GM18507 (cell line): Measurements from ENCODE around the gene EID3.
A peak's percentile ranks its signal among the peaks of the same experiment; 100 is the strongest.
"Not testable (repeated sequence)": the region's sequence is repeated elsewhere in the genome, so short reads cannot be mapped to it uniquely, and the experiment has no call there.

Source experiments
- DNase-seq: peaks from one replicate; pipeline ENCODE4 v3.0.0; 2011; ENCODE audit warnings: low read depth; ENCODE audit not compliant: insufficient read length; ENCODE audit errors: extremely low spot score
- FAIRE-seq: peaks from 2 replicates; lab custom pipeline; 2011; peaks lifted over from hg19 to GRCh38; lab: Jason Lieb, UNC

EID3 gene

GRCh38 chr12:104286516-104287482 lies 16.7 kb upstream of the EID3 start:
- FAIRE-seq (peak; percentile 95), DNase-seq (peak; percentile 74)

DNA sequence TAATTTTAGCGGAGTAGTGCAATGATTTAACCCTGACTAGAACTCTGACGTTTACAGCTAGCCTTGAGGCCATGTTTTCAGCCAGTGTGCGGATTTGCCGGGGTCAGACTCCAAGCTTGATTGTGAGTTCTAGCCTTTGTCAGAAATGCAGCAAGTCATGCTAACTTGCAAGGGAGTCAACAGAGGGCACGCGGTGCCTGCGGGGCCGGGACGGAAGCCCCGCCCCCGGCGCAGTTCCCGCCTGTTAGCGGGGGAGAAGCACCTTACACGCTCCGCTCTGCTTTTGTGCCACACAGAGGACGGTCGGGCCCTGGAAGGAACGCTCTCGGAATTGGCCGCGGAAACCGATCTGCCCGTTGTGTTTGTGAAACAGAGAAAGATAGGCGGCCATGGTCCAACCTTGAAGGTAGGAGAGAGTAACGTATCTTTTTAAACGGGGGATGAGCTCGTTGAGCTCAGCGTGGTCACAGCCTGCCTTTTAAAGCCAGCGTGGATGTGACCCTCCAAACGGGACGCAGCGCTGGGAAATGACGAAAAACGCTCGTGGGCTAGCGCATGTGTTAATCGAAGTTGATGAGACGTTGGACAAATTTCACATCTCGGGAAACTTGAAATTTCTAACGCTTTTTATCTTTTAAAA lies 14.8 kb upstream of the EID3 start:
- peak; percentile 75 for DNase-seq
- peak; percentile 82 for FAIRE-seq

DNA sequence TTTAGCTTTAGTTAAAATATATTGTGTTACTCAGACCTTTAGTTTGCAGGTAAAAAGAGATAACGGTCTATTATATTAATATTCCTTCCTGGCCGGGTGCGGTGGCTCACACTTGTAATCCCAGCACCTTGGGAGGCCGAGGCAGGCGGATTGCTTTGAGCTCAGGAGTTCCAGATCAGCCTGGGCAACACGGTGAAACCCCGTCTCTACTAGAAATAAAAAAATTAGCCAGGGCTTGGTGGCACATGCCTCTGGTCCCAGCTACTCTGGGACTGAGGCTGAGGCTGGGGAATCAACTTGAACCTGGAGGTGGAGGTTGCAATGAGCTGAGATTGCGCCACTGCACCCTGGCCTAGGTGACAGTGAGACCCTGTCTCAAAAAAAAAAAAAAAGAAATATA lies 13.2 kb upstream of the EID3 start:
- DNase-seq, result no peak
- no peak for FAIRE-seq

- DNase-seq (no peak), FAIRE-seq (no peak)
Measured at GRCh38 chr12:104290855-104291254, 12.7 kb upstream of the EID3 start.

- DNase-seq (no peak), FAIRE-seq (no peak)
Measured at GRCh38 chr12:104291867-104292524, 11.5 kb upstream of the EID3 start.

DNA sequence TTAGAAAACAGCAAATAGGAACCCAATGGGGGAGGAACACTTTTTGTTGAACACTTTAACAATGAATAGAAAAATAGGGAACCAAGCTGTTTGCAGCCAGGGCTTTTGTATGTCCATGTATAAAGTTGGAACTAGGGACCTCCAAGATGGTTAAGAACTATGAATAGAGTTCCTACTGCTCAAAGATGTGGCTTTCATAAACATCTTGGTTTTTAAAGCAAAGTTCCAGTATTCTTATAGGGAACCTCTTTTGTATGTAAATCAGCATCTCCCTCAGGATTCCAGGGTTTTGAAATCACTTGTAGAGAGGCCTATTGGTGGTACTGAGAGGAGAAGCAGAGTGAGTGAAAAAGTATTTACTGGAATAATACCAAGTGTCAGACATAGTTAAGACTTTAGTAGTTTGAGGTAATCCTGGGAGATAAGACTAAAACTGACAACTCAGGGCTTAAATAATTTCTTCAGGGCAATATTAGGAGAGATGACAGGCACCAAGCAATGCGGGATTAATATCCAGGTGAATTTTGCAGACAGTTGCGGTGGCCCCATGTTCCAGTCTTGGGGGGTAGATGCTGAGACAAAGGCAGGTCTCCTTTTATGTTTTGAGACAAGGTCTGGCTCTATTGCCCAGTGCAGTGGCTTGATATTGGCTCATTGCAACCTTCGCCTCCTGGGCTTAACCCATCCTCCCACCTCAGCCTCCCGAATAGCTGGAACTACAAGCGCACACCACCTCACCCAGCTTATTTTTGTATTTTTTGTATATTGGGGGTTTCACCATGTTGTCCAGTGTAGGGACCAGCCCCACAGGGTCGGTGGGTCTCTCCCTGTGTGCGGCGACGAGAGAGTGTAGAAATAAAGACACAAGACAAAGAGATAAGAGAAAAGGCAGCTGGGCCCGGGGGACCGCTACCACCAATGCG lies 10.4 kb upstream of the EID3 start:
- no peak for FAIRE-seq
- no peak for DNase-seq

DNA sequence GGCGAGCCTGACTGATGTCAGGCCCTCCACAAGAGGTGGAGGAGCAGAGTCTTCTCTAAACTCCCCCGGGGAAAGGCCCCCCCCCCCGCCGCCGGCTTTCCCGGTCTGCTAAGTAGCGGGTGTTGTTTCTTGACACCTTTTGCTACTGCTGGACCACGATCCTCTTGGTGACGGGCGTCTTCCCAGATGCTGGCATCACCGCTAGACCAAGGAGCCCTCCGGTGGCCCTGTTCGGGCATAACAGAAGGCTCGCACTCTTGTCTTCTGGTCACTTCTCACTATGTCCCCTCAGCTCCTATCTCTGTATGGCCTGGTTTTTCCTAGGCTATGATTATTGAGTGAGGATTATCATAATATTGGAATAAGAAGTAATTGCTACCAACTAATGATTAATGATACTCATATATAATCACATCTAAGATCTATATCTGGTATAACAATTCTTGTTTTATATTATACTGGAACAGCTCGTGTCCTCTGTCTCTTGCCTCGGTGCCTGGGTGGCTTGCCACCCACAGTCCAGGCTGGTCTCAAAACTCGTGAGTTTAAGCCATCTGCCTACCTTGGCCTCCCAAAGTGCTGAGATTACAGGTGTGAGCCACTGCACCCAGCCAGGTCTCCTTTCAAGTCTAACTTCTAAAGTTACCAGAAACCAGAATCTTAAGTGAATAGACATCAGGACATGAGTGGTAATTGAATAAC lies 9.2 kb upstream of the EID3 start:
- FAIRE-seq, DNase-seq: not testable (repeated sequence)

DNA sequence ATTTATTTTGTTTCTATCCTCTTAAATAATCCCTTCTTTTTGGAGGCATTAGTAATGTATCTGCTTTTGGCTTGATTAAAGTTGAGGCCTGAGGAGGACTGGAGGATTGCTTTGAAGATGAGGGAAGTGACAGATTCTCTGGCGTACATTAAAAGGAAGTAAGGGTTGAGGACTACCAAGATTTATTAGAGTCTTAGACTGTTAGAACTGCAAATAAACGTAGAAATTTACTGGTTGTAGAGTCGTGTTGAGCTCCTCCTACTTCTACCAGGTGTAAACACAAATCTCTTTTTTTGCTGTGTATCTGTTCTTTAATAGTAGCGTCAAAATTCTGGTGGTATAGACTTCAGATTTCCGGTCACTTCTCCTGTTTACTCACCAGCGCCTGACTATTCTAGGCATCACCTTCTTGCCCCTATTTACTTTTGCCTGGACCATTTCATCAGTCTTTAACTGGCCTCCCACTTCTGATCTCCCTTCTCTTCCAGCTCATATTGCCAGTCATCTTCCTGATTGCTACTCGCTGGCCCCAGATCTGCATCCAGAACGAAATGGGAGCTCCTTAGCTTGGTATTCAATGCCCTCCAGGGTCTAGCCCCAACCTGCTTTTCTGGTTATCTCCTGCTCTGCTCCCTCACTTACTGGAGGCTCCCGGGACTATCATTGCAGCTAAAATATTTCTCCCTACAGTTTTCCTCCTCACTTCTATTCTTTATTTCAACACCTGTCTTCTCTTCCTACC lies 8.4 kb upstream of the EID3 start:
- DNase-seq (no peak), FAIRE-seq (no peak)

DNA sequence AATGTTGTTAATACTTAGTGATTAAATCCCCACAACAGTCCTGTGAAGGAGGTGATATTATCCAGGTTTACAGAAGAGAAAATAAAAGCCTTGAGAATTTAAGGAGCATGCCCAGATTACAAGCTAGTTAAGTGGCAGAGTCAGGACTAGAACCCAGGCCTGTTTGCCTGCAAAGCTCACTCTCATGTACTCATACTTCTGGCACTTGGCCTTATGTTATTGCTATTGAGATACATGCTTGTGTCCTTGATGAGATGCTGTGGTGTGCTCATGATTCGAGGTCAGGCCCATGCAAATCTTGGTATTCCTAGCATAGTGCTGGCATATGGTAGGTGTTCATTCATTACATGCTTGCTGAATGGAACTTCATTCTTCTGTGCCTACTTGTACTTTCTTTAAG lies 7.6 kb upstream of the EID3 start:
- no peak for FAIRE-seq
- DNase-seq, result no peak

DNA sequence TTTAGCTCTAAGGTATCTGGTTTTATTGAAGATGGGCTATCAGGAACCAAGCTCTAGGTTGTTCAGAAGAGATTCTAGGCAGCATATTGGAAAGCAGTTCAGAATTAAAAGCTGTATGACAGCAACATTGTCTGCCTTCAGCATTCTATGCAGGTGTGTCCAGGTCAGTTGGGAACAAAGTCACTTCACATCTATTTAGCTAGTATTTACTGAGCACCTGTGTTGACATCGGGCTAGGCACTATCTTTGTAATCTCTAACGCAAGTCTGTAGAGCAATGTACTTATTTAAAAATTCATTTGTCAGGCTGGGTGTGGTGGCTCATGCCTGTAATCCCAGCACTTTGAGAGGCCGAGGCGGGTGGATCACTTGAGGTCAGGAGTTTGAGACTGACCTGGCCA lies 6.8 kb upstream of the EID3 start:
- DNase-seq (no peak), FAIRE-seq (no peak)

DNA sequence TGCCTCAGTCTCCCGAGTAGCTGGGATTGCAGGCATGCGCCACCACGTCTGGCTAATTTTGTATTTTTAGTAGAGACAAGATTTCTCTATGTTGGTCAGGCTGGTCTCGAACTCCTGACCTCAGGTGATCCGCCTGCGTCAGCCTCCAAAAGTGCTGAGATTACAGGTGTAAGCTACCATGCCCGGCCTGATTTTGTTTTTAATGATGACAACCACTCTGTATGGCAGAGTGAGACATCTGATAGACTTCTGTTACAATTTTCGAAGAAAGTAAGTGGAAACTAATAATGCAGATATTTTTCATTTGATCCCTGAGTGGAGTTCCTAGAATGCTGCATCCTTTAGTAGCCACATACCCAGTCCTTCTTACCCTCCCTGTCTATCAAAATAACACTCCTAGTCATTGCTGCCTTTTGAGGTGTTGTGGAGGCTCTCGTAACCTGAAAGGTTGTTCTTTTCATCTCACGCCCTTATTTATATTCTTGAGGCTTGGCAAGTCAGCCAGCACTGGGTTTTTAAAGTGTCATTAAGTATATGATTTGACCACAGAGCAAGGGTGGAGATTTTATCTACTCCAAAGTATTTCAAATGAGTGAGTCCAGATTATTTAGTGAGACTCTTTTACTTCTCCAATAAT lies 5.9 kb upstream of the EID3 start:
- FAIRE-seq (no peak), DNase-seq (no peak)

GRCh38 chr12:104299842-104300481 lies 3.6 kb upstream of the EID3 start:
- FAIRE-seq, result no peak
- DNase-seq, result no peak

- DNase-seq, result no peak
- FAIRE-seq, result no peak
Measured at GRCh38 chr12:104304261-104305009, 896 bp downstream of the EID3 start.

DNA sequence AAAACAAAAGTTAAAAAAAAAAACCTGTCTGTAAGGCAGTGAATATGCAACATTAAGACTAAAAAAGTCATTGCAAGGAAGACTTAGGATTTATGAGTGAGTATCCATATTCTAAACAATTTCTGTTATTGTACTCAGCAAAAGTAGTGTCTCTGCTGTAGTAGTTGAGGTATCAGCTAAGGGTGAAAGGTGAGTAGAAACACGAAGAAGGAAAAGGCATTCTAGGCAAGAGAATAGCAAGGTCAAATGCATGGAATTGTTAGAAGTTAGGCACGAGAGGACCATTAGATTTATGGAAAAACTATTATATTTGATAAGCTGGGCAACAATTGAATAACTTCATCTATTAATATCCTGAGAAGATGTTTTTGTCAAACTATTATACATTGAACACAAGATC lies 1.8 kb downstream of the EID3 start:
- no peak for FAIRE-seq

GRCh38 chr12:104306376-104306775 lies 2.8 kb downstream of the EID3 start:
- DNase-seq (no peak), FAIRE-seq (no peak)

More for the DNA sequence above, 1.8 kb downstream of the EID3 start:
- no peak for DNase-seq

GRCh38 chr12:104306943-104307654 lies 3.6 kb downstream of the EID3 start:
- no peak for FAIRE-seq
- no peak for DNase-seq
